NB4 (cell line): Measurements from ENCODE around the gene TSNAX.
"Not testable (repeated sequence)": the region's sequence is repeated elsewhere in the genome, so short reads cannot be mapped to it uniquely, and the experiment has no call there.

Experiments used
- DNase-seq: peaks from one replicate; pipeline ENCODE4 v3.0.0; 2010; ENCODE audit warnings: low read depth
- H3K4me3 ChIP-seq: one replicate; pipeline ENCODE4 v1.5.1; 2011; ENCODE audit warnings: mild to moderate bottlenecking, low read depth, low read length, moderate library complexity
- MAX ChIP-seq: IDR thresholded peaks from 2 replicates; pipeline ENCODE4 v1.6.1; 2011; ENCODE audit warnings: low read depth, low read length
- MYC ChIP-seq: IDR thresholded peaks from 2 replicates; pipeline ENCODE4 v1.6.1; 2011; ENCODE audit warnings: low read depth, low read length
- POLR2A ChIP-seq: IDR thresholded peaks from 2 replicates; pipeline ENCODE4 v1.6.1; 2011; ENCODE audit warnings: mild to moderate bottlenecking; ENCODE audit not compliant: insufficient read length; ENCODE audit errors: extremely low read depth
- TF ChIP-seq, protein P1 (sequence below): IDR thresholded peaks from one replicate; pipeline ENCODE4 v1.5.1; 2012; ENCODE audit warnings: low read depth, low read length

Gene TSNAX

GRCh38 chr1:231557898-231558707 is 29.6 kb downstream of the TSNAX start:
- DNase-seq, result no peak
- H3K4me3 ChIP-seq, result no peak overlapping the region
- TF ChIP-seq POLR2A (no peak), MYC (no peak)

GRCh38 chr1:231558708-231559185 is 30.3 kb downstream of the TSNAX start:
- TF ChIP-seq MAX, result no peak
- TF ChIP-seq, protein P1, sequence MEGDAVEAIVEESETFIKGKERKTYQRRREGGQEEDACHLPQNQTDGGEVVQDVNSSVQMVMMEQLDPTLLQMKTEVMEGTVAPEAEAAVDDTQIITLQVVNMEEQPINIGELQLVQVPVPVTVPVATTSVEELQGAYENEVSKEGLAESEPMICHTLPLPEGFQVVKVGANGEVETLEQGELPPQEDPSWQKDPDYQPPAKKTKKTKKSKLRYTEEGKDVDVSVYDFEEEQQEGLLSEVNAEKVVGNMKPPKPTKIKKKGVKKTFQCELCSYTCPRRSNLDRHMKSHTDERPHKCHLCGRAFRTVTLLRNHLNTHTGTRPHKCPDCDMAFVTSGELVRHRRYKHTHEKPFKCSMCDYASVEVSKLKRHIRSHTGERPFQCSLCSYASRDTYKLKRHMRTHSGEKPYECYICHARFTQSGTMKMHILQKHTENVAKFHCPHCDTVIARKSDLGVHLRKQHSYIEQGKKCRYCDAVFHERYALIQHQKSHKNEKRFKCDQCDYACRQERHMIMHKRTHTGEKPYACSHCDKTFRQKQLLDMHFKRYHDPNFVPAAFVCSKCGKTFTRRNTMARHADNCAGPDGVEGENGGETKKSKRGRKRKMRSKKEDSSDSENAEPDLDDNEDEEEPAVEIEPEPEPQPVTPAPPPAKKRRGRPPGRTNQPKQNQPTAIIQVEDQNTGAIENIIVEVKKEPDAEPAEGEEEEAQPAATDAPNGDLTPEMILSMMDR, result no peak
- no peak for TF ChIP-seq POLR2A
- no peak for TF ChIP-seq MYC
- DNase-seq, result no peak
- no peak overlapping the region for H3K4me3 ChIP-seq

DNA sequence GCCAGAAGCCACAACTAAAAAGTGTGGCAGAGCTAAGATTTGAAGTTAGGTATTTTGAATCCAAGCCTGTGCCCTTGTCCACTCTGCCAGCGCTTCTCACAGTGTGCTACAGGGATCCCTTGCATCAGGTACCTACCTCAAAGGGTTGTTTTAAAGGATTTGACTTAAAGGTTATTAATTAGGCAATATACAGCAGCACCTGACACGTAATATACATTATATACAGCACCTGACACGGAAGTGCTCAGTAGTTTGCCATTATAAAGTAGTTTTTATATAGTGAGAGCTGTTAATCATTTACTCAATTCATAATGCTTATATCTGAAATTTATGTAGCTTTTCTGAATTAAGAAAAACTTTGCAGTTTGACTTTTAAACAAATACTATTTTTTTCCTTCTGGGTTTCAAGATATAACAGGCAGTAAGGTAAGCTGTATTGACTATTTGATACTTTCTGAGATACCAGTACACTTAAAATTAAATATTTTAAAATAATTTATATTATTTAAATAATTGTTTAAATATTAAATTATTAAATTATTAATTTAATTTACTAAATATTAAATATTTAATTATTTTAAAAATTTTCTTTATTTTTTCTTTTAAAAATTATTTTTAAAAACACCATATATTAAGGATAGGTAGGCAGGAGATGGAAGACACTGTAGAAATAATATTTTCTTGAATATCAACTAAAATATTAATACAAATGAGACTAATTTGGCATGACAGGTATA is 33.3 kb downstream of the TSNAX start:
- DNase-seq, result no peak
- TF ChIP-seq MYC (no peak), MAX (no peak), POLR2A (no peak)
- TF ChIP-seq, protein P1, result no peak
- H3K4me3 ChIP-seq, result no peak overlapping the region

- DNase-seq, result no peak
- TF ChIP-seq MYC, result no peak
- TF ChIP-seq, protein P1, result no peak
- no peak for TF ChIP-seq MAX
- no peak for TF ChIP-seq POLR2A
- no peak overlapping the region for H3K4me3 ChIP-seq
Observed at GRCh38 chr1:231563247-231563646, 34.8 kb downstream of the TSNAX start.

GRCh38 chr1:231564373-231564772 is 35.9 kb downstream of the TSNAX start:
- DNase-seq, result no peak
- TF ChIP-seq MAX (no peak), POLR2A (no peak), MYC (no peak)
- TF ChIP-seq, protein P1, result no peak
- H3K4me3 ChIP-seq, result no peak overlapping the region

GRCh38 chr1:231566496-231566895 is 38.0 kb downstream of the TSNAX start:
- H3K4me3 ChIP-seq, result no peak overlapping the region
- no peak for TF ChIP-seq MAX
- no peak for TF ChIP-seq MYC
- TF ChIP-seq, protein P1, result no peak
- TF ChIP-seq POLR2A, result no peak
- DNase-seq, result no peak

DNA sequence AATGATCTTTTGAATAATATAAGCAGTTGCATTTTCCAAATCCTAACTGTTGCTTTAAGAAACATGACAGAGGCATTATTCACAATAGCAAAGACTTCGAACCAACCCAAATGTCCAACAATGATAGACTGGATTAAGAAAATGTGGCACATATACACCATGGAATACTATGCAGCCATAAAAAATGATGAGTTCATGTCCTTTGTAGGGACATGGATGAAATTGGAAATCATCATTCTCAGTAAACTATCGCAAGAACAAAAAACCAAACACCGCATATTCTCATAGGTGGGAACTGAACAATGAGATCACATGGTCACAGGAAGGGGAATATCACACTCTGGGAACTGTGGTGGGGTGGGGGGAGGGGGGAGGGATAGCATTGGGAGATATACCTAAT is 41.8 kb downstream of the TSNAX start:
- not testable (repeated sequence) for DNase-seq, H3K4me3 ChIP-seq
